ENCODE measurements around the gene PLA2G2F.

Gene PLA2G2F

GRCh38 chr1:20168564-20169491, 29.7 kb downstream of the PLA2G2F start:
- DNase-seq (ENCODE audit: low read depth, low spot score): no peak

- no peak for DNase-seq (ENCODE audit: low read depth, low spot score)
Measured at GRCh38 chr1:20169932-20170331, 30.8 kb downstream of the PLA2G2F start.

- no peak for DNase-seq (ENCODE audit: low read depth, low spot score)
Measured at GRCh38 chr1:20172033-20172590, 33.0 kb downstream of the PLA2G2F start.

- no peak for DNase-seq (ENCODE audit: low read depth, low spot score)
Measured at GRCh38 chr1:20174937-20175666, 36.0 kb downstream of the PLA2G2F start.

- DNase-seq (ENCODE audit: low read depth, low spot score): no peak
Measured at GRCh38 chr1:20178634-20179370, 39.7 kb downstream of the PLA2G2F start.

GRCh38 chr1:20179371-20180128, 40.4 kb downstream of the PLA2G2F start:
- no peak for DNase-seq (ENCODE audit: low read depth, low spot score)

- DNase-seq (ENCODE audit: low read depth, low spot score): no peak
Measured at GRCh38 chr1:20180129-20180843, 41.2 kb downstream of the PLA2G2F start.

- no peak for DNase-seq (ENCODE audit: low read depth, low spot score)
Measured at GRCh38 chr1:20180844-20181207, 41.7 kb downstream of the PLA2G2F start.

GRCh38 chr1:20182415-20182814, 43.3 kb downstream of the PLA2G2F start:
- no peak for DNase-seq (ENCODE audit: low read depth, low spot score)

GRCh38 chr1:20183035-20183434, 43.9 kb downstream of the PLA2G2F start:
- no peak for DNase-seq (ENCODE audit: low read depth, low spot score)

- DNase-seq (ENCODE audit: low read depth, low spot score): no peak
Measured at GRCh38 chr1:20183616-20184271, 44.6 kb downstream of the PLA2G2F start.

GRCh38 chr1:20184481-20184900, 45.4 kb downstream of the PLA2G2F start:
- no peak for DNase-seq (ENCODE audit: low read depth, low spot score)

GRCh38 chr1:20184997-20185833, 46.1 kb downstream of the PLA2G2F start:
- DNase-seq (ENCODE audit: low read depth, low spot score): no peak

GRCh38 chr1:20185834-20186782, 47.0 kb downstream of the PLA2G2F start, which contains the start of the genes PLA2G2C and UBXN10:
TSS of gene PLA2G2C (minus strand) at chr1:20186518. CDS start at chr1:20177363, 9,155 bp downstream.
TSS of gene UBXN10 (plus strand) at chr1:20186096. CDS start at chr1:20190562, 4,466 bp downstream.
- DNase-seq (ENCODE audit: low read depth, low spot score): peak; percentile 50

- no peak for DNase-seq (ENCODE audit: low read depth, low spot score)
Measured at GRCh38 chr1:20187103-20187812, 48.1 kb downstream of the PLA2G2F start.

- DNase-seq (ENCODE audit: low read depth, low spot score): no peak
Measured at GRCh38 chr1:20187813-20188454, 48.8 kb downstream of the PLA2G2F start.

All from astrocyte of the hippocampus (primary cell).